T-helper 2 cell treated with Interferon-gamma antibody and Interleukin-4, amounts not matched to agents 100 ng/mL and 5 ng/mL, for 36 hours (primary cell): ENCODE results near the gene CCDC88B. TPM values are rescaled to one million over a fixed set of nuclear protein-coding genes. Genes with fewer than 3 reads are reported as not detected.

ENCODE experiments used
- intact Hi-C: fragments of 100-400 bp; cut with micrococcal nuclease; formaldehyde crosslinking; loops from one replicate; pipeline ENCODE4 v1.15.1; 2023
- total RNA-seq: library from RNA; stranded (reverse); gene quantifications from 2 replicates; pipeline ENCODE4 v1.2.3, GENCODE V29; 2022

CCDC88B gene
- total RNA-seq, 1 donor from 2014 or later, result 132 TPM

GRCh38 chr11:64379160-64379559 lies 39.2 kb downstream of the CCDC88B start:
- intact Hi-C loops, result no loop called here

- intact Hi-C loops, result no loop called here
These were observed 40.1 kb downstream of the CCDC88B start for GRCh38 chr11:64379817-64380709.

GRCh38 chr11:64381350-64381749 lies 41.3 kb downstream of the CCDC88B start:
- intact Hi-C loops, result no loop called here

- intact Hi-C loops, result no loop called here
These were observed 42.0 kb downstream of the CCDC88B start for GRCh38 chr11:64382047-64382446.

- intact Hi-C loops, result no loop called here
These were observed 42.6 kb downstream of the CCDC88B start for GRCh38 chr11:64382586-64382985.

- intact Hi-C loops, result no loop called here
These were observed 43.6 kb downstream of the CCDC88B start for GRCh38 chr11:64383580-64383979.

GRCh38 chr11:64384028-64384737 lies 44.2 kb downstream of the CCDC88B start:
- intact Hi-C loops, result no loop called here

GRCh38 chr11:64384981-64385944 lies 45.3 kb downstream of the CCDC88B start:
- intact Hi-C loops, result no loop called here

GRCh38 chr11:64385945-64386704 lies 46.1 kb downstream of the CCDC88B start:
- intact Hi-C loops, result no loop called here

GRCh38 chr11:64387916-64388315 lies 47.9 kb downstream of the CCDC88B start:
- intact Hi-C loops, result no loop called here

- intact Hi-C loops, result no loop called here
These were observed 48.9 kb downstream of the CCDC88B start for GRCh38 chr11:64388894-64389293.

GRCh38 chr11:64389851-64390250 lies 49.8 kb downstream of the CCDC88B start:
- intact Hi-C loops, result no loop called here

- intact Hi-C loops, result no loop called here
These were observed 50.6 kb downstream of the CCDC88B start for GRCh38 chr11:64390558-64390957.

GRCh38 chr11:64391839-64392238 lies 51.8 kb downstream of the CCDC88B start:
- intact Hi-C loops, result no loop called here

GRCh38 chr11:64395545-64396078 lies 55.6 kb downstream of the CCDC88B start:
- intact Hi-C loops, result no loop called here

GRCh38 chr11:64396079-64396591 lies 56.1 kb downstream of the CCDC88B start:
- intact Hi-C loops, result no loop called here

GRCh38 chr11:64400102-64400501 lies 60.1 kb downstream of the CCDC88B start:
- intact Hi-C loops, result no loop called here

- intact Hi-C loops, result no loop called here
These were observed 60.7 kb downstream of the CCDC88B start for GRCh38 chr11:64400667-64401066.

- intact Hi-C loops, result no loop called here
These were observed 61.8 kb downstream of the CCDC88B start for GRCh38 chr11:64401775-64402174.

- intact Hi-C loops, result no loop called here
These were observed 63.1 kb downstream of the CCDC88B start for GRCh38 chr11:64403106-64403505.
